Bronchial epithelial cell (primary cell): ENCODE measurements around the gene HOTAIR. TPM values are rescaled to one million over a fixed set of nuclear protein-coding genes. Genes with fewer than 3 reads are reported as not detected.

Source experiments
- DNase-seq: peaks from one replicate; pipeline ENCODE4 v3.0.0-alpha.2; 2010; ENCODE audit warnings: low read depth
- FAIRE-seq: peaks from 2 replicates; lab custom pipeline; 2011; peaks lifted over from hg19 to GRCh38; lab: Jason Lieb, UNC
- H3K27me3 ChIP-seq: 2 replicates; pipeline ENCODE4 v1.5.1; 2011; ENCODE audit warnings: low read length; ENCODE audit not compliant: control insufficient read depth, insufficient read depth
- H3K36me3 ChIP-seq: 2 replicates; pipeline ENCODE4 v1.5.1; 2011; ENCODE audit warnings: low read length; ENCODE audit not compliant: control insufficient read depth, insufficient read depth
- H3K4me3 ChIP-seq: 2 replicates; pipeline ENCODE4 v1.5.1; 2011; ENCODE audit warnings: mild to moderate bottlenecking, low read depth, low read length, control low read depth
- total RNA-seq: library from RNA; depleted of rRNA; stranded (reverse); fragments of >200 nt; gene quantifications from 2 replicates; pipeline ENCODE4 v1.2.1, GENCODE V29; 2014
- TF ChIP-seq, protein P1 (sequence below): IDR thresholded peaks from 2 replicates; pipeline ENCODE4 v1.5.1; 2011; ENCODE audit warnings: mild to moderate bottlenecking, moderate library complexity, low read length, control low read depth, inconsistent platforms; ENCODE audit not compliant: insufficient read depth, severe bottlenecking

Gene HOTAIR
- total RNA-seq, 1 donor from 2014 or later: not detected

DNA sequence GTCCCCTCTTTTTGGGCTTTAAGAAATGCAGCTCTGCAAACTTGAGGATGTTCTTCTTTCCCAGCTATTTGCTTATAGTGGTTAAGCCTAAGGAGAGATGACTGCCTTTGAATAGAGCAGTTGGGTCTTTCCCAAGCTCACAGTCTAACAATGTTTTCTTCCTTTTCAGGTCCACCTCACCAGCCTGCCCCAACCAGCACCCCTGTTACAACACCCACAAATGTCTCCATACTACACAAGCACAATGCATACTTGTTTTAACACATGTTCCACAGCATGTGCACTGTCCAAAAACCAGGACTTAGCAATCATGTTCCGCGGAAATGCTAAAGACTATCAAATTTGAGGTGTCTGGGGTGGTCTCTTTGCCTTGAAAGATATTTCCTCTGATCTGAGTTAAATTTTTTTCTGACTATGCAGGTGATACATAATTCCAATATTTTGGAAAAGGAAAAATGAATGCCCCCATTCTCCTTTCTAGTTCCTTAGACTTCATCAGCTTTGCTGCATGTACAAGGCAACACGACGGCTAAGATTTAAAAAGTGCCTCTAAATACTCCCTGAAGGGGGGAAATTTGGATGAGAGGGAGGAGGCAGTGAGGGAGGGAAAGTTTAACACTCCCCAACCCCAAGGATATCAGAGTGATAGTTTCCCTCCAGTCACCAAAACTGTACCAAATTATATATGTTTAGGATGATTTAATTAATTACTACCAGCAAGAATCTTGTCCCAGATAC, 42.7 kb downstream of the HOTAIR start:
- TF ChIP-seq, protein P1, sequence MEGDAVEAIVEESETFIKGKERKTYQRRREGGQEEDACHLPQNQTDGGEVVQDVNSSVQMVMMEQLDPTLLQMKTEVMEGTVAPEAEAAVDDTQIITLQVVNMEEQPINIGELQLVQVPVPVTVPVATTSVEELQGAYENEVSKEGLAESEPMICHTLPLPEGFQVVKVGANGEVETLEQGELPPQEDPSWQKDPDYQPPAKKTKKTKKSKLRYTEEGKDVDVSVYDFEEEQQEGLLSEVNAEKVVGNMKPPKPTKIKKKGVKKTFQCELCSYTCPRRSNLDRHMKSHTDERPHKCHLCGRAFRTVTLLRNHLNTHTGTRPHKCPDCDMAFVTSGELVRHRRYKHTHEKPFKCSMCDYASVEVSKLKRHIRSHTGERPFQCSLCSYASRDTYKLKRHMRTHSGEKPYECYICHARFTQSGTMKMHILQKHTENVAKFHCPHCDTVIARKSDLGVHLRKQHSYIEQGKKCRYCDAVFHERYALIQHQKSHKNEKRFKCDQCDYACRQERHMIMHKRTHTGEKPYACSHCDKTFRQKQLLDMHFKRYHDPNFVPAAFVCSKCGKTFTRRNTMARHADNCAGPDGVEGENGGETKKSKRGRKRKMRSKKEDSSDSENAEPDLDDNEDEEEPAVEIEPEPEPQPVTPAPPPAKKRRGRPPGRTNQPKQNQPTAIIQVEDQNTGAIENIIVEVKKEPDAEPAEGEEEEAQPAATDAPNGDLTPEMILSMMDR: no peak
- Histone ChIP-seq H3K36me3 (no peaks in the 10 kb centered on the region), H3K4me3 (no peak overlapping the region), H3K27me3 (peaks cover 72% of the 10 kb centered on the region)
- FAIRE-seq (no peak), DNase-seq (no peak)

GRCh38 chr12:53930591-53931255, 44.0 kb downstream of the HOTAIR start:
- DNase-seq: no peak
- FAIRE-seq: no peak
- Histone ChIP-seq H3K27me3 (peaks cover 73% of the 10 kb centered on the region), H3K36me3 (no peaks in the 10 kb centered on the region), H3K4me3 (no peak overlapping the region)
- TF ChIP-seq, protein P1: no peak

DNA sequence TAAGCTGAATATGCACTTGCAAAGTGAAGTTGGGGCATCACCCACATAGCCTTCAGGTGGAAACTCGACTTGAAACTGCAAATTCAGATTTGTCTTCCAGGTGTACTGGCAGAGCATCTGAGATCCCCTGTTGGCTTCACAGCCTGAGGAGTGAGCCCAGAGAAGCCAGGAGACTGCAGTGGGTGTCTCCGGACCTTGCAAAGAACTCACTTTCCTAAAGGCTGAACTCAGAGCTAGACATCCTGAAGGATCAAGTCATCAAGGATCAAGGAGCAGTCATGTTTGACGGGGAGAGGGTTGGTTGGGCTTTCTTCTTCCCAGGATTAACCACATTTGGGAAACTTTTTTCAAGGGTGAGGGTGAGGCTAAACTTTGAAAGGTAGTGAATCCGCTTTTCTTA, 45.2 kb downstream of the HOTAIR start:
- Histone ChIP-seq H3K27me3 (peaks cover 74% of the 10 kb centered on the region), H3K36me3 (no peaks in the 10 kb centered on the region), H3K4me3 (no peak overlapping the region)
- no peak for DNase-seq
- TF ChIP-seq, protein P1: no peak
- no peak for FAIRE-seq

DNA sequence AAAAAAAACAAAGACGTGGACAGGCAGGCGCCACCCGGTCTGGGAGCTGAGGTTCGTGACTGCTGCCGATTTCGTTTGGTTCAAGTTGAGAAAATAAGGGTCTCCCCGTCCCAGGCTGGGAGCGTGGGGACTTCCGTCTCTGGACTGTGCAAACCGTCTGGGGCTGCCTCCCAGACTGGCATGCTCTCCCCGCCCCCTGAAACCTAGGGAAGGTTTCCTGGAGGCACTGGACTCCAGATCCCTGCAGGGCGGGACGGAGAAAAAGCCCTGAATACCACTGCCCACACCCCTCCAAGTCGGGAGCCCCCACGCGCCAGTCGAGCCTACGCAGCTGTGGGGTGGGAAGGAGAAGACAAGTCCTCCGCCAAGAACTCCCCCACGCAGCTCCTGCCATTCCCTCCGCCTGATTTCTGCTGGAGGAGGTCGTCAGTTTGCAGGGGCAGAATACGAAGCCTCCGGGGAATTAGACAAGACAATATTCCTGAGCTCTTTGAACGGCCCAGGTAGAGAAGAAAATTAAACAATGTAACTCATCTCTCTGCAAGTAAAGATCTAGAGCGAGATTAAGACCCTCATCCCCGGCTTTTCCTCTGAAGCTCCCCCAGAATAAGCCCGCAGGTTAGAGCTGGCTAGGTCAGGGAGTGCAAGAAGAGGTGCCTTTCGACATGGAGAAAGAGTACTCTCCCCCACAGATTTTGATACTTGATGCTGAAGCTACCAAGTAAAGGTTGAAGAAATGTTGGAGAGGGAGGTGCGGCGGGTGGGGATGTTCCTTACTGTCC, 46.5 kb downstream of the HOTAIR start:
- H3K27me3 ChIP-seq: peaks cover 67% of the 10 kb centered on the region
- DNase-seq: no peak
- FAIRE-seq: no peak
- TF ChIP-seq, protein P1: no peak
- H3K36me3 ChIP-seq: no peaks in the 10 kb centered on the region
- no peak overlapping the region for H3K4me3 ChIP-seq

DNA sequence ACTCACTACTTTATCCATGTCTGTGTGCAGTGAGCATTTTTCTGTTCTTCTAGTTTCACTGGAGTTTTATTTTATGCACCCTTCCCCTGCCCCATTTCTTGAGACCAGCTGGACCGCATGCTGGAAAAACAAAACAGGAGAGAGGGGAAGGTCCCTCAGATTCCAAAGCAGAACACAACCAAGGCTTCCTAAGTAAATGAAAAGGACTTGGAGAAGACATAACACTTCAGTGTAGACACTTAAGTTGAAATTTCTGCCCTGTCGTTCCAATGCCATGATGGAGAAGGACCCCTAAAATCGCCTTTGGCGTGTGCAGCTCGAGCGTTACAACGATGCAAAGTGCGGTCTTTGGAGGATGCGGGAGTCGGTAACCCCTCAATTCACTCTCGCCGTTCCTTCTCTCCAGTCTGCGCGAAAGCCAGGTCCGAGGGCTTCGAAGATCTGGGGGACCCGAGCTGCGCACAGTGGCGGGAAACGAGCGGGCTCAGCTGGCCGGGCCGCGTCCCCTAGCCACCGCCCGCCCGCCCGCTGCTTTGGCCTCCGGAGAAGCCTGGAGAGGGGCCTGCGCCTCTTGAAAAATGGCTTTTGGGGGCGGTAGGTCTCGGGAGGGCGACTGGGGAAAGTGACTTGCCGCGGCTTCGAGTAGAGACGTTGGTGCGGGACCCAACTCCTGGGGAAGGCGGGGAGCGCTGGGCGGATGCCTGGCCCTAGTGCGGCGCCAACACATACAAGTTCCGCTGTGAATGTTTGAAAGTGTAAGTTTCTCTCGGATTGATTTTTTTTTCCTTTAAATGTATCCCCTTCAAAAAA, 47.3 kb downstream of the HOTAIR start:
- H3K36me3 ChIP-seq: no peaks in the 10 kb centered on the region
- no peak overlapping the region for H3K4me3 ChIP-seq
- H3K27me3 ChIP-seq: peaks cover 67% of the 10 kb centered on the region
- FAIRE-seq: no peak
- TF ChIP-seq, protein P1: no peak
- DNase-seq: no peak
